Endodermal cell (in vitro differentiated cells): ENCODE measurements around the gene PTGIR. TPM values are rescaled to one million over a fixed set of nuclear protein-coding genes. Genes with fewer than 3 reads are reported as not detected.

Source experiments
- DNase-seq: peaks from one replicate; pipeline ENCODE4 v3.0.0-alpha.2; 2017
- H3K27ac ChIP-seq: 2 replicates; pipeline ENCODE4 v1.5.1; 2013; ENCODE audit warnings: mild to moderate bottlenecking, low read depth, low read length, moderate library complexity
- H3K27me3 ChIP-seq: 2 replicates; pipeline ENCODE4 v1.6.1; 2013; ENCODE audit warnings: mild to moderate bottlenecking, low read length, moderate library complexity; ENCODE audit not compliant: insufficient read depth, control insufficient read depth, poor library complexity, severe bottlenecking
- H3K36me3 ChIP-seq: 2 replicates; pipeline ENCODE4 v1.7.0; 2013; ENCODE audit warnings: mild to moderate bottlenecking, low read length, moderate library complexity; ENCODE audit not compliant: control insufficient read depth, insufficient read depth
- H3K4me1 ChIP-seq: one replicate; pipeline ENCODE4 v1.7.0; 2013; ENCODE audit warnings: low read length; ENCODE audit not compliant: control insufficient read depth, insufficient read depth
- H3K4me3 ChIP-seq: 2 replicates; pipeline ENCODE4 v1.5.1; 2013; ENCODE audit warnings: mild to moderate bottlenecking, low read length, moderate library complexity
- H3K9ac ChIP-seq: 2 replicates; pipeline ENCODE4 v1.6.1; 2013; ENCODE audit warnings: mild to moderate bottlenecking, low read length, moderate library complexity; ENCODE audit not compliant: poor library complexity, severe bottlenecking; ENCODE audit errors: extremely low read depth
- H3K9me3 ChIP-seq: 2 replicates; pipeline ENCODE4 v1.6.1; 2013; ENCODE audit warnings: mild to moderate bottlenecking, low read length, moderate library complexity; ENCODE audit not compliant: control insufficient read depth
- H3K27ac Mint-ChIP-seq: 2 replicates; pipeline ENCODE4 v1.8.0; 2020; ENCODE audit warnings: mixed read lengths
- H3K27me3 Mint-ChIP-seq: 2 replicates; pipeline ENCODE4 v1.8.0; 2021; ENCODE audit warnings: mild to moderate bottlenecking, mixed read lengths; ENCODE audit not compliant: insufficient read depth
- H3K36me3 Mint-ChIP-seq: 2 replicates; pipeline ENCODE4 v1.8.0; 2020; ENCODE audit warnings: low read depth, mixed read lengths
- H3K4me1 Mint-ChIP-seq: 2 replicates; pipeline ENCODE4 v1.8.0; 2020; ENCODE audit warnings: mixed read lengths
- H3K4me3 Mint-ChIP-seq: 2 replicates; pipeline ENCODE4 v1.8.0; 2020; ENCODE audit warnings: mild to moderate bottlenecking, moderate library complexity, mixed read lengths
- H3K9me3 Mint-ChIP-seq: 2 replicates; pipeline ENCODE4 v1.8.0; 2020; ENCODE audit warnings: mild to moderate bottlenecking, mixed read lengths
- WGBS, 2 experiments: methylation state at CpG; one replicate each; pipeline versions ENCODE4 v1.1.5 to v1.1.7; 2013; ENCODE audit warnings: missing lambda C conversion rate in 2 of 2, mixed read lengths in 1 of 2; ENCODE audit not compliant: insufficient coverage in 1 of 2, insufficient read length in 1 of 2; 5-methylcytosine and 5-hydroxymethylcytosine counted together
- total RNA-seq, 2 donors: library from RNA; stranded (reverse); fragmentation: NEBNext Ultra II Directional in 1 of 2; extraction: Animal tissue kit (Norgen Biotek cat#: 25700) in 1 of 2; gene quantifications; 2 replicates in 1 of 2; 3 replicates in 1 of 2; pipeline ENCODE4 v1.2.1, GENCODE V29; 2021
- TF ChIP-seq, protein P1 (sequence below): fragments of 200-600 bp; sonication (generic); conservative IDR thresholded peaks from 2 replicates; pipeline ENCODE4 v1.5.0; 2021; ENCODE audit warnings: antibody characterized with exemption, mild to moderate bottlenecking

Gene PTGIR
- total RNA-seq, 2 donors from 2014 or later, result not detected

DNA sequence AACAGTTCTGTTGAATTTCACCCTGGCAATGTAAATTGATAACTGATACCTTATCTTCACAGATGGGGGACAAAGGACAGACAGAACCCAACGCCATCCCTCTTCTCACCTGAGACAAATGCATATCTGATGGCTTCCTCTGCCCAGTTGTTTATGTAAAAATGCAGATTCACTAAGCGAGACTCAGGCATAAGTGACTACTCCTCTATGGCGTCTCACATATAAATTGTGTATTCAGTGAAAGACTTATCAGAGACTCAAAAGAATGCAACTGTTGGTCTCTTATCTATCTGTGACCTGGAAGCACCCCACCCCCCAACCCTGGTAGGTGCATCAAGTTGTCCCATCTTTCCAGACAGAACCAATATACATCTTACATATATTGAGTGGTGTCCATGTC lies 37.0 kb downstream of the PTGIR start:
- TF ChIP-seq, protein P1, sequence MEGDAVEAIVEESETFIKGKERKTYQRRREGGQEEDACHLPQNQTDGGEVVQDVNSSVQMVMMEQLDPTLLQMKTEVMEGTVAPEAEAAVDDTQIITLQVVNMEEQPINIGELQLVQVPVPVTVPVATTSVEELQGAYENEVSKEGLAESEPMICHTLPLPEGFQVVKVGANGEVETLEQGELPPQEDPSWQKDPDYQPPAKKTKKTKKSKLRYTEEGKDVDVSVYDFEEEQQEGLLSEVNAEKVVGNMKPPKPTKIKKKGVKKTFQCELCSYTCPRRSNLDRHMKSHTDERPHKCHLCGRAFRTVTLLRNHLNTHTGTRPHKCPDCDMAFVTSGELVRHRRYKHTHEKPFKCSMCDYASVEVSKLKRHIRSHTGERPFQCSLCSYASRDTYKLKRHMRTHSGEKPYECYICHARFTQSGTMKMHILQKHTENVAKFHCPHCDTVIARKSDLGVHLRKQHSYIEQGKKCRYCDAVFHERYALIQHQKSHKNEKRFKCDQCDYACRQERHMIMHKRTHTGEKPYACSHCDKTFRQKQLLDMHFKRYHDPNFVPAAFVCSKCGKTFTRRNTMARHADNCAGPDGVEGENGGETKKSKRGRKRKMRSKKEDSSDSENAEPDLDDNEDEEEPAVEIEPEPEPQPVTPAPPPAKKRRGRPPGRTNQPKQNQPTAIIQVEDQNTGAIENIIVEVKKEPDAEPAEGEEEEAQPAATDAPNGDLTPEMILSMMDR, result no peak
- WGBS, 2 experiments, result 38 to 67% methylated on average over 3 of the region's 3 CpGs
- Mint-ChIP-seq H3K27ac (peak overlapping the region; percentile 93), H3K4me1 (peaks cover 17% of the 10 kb centered on the region), H3K4me3 (peak overlapping the region; percentile 7), H3K36me3 (no peaks in the 10 kb centered on the region), H3K9me3 (peaks cover 32% of the 10 kb centered on the region), H3K27me3 (peaks cover 4% of the 10 kb centered on the region)
- Histone ChIP-seq H3K27me3 (no peaks in the 10 kb centered on the region), H3K4me1 (peaks cover 8% of the 10 kb centered on the region), H3K9ac (peak overlapping the region; percentile 36), H3K4me3 (peak overlapping the region; percentile 30), H3K9me3 (peaks cover 17% of the 10 kb centered on the region), H3K36me3 (no peaks in the 10 kb centered on the region), H3K27ac (no peak overlapping the region)
- peak; percentile 47 for DNase-seq

DNA sequence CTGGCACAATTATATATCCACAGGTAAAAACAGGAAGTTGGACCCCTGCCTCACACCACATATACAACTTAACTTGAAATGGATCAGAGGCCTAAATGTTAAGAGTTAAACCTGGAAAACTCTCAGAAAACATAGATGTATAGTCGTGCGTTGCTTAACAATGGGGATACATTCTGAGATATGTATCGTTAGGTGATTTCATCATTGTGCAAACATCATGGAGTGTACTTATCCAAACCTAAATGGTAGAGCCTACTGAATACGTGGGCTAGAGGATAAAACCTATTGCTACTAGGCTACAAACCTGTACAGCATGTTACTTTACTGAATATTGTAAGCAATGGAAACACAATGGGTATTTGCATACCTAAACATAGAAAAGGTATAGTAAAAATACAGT lies 38.6 kb downstream of the PTGIR start:
- Mint-ChIP-seq H3K9me3 (peaks cover 32% of the 10 kb centered on the region), H3K27ac (no peak overlapping the region), H3K36me3 (no peaks in the 10 kb centered on the region), H3K27me3 (peaks cover 4% of the 10 kb centered on the region), H3K4me3 (no peak overlapping the region), H3K4me1 (peaks cover 17% of the 10 kb centered on the region)
- H3K9me3 ChIP-seq, result peaks cover 17% of the 10 kb centered on the region
- no peak for DNase-seq
- WGBS, 2 experiments, result 90 to 94% methylated on average over 4 of the region's 4 CpGs
- H3K4me3 ChIP-seq, result peak overlapping the region; percentile 10
- H3K36me3 ChIP-seq, result no peaks in the 10 kb centered on the region
- TF ChIP-seq, protein P1, result no peak
- H3K27me3 ChIP-seq, result no peaks in the 10 kb centered on the region
- H3K27ac ChIP-seq, result no peak overlapping the region
- no peak overlapping the region for H3K9ac ChIP-seq
- H3K4me1 ChIP-seq, result peaks cover 8% of the 10 kb centered on the region

DNA sequence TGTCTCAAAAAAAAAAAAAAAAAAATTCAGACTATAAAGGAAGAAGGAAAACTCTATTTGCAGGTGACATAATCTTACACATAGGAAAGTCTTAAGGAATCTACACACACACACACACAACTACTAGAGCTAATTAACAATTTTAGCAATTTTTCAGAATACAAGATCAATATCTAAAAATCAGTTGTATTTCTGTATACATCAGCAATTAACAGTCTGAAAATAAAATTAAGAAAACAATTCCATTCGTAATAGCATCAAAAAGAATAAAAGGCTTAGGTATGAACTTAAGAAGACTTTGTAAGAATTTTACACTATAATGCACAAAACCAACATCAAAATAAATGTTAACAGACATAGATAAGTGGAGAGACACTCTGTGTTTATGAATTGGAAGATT lies 39.4 kb downstream of the PTGIR start:
- H3K9ac ChIP-seq, result no peak overlapping the region
- H3K27me3 ChIP-seq, result no peaks in the 10 kb centered on the region
- H3K36me3 ChIP-seq, result no peaks in the 10 kb centered on the region
- no CpG with 5 or more reads among the region's 1 CpG for WGBS, 2 experiments
- Mint-ChIP-seq H3K36me3 (no peaks in the 10 kb centered on the region), H3K27ac (no peak overlapping the region), H3K4me1 (peaks cover 17% of the 10 kb centered on the region), H3K27me3 (peaks cover 4% of the 10 kb centered on the region), H3K4me3 (no peak overlapping the region), H3K9me3 (peaks cover 32% of the 10 kb centered on the region)
- no peak overlapping the region for H3K4me3 ChIP-seq
- no peak for DNase-seq
- peaks cover 17% of the 10 kb centered on the region for H3K9me3 ChIP-seq
- peaks cover 8% of the 10 kb centered on the region for H3K4me1 ChIP-seq
- no peak overlapping the region for H3K27ac ChIP-seq
- TF ChIP-seq, protein P1, result no peak
